ENCODE results near the gene TP53BP2. TPM values are rescaled to one million over a fixed set of nuclear protein-coding genes. Genes with fewer than 3 reads are reported as not detected.
"Not testable (repeated sequence)": the region's sequence is repeated elsewhere in the genome, so short reads cannot be mapped to it uniquely, and the experiment has no call there.

The TP53BP2 gene
- total RNA-seq, 1 donor from 2014 or later = 59.2 TPM

DNA sequence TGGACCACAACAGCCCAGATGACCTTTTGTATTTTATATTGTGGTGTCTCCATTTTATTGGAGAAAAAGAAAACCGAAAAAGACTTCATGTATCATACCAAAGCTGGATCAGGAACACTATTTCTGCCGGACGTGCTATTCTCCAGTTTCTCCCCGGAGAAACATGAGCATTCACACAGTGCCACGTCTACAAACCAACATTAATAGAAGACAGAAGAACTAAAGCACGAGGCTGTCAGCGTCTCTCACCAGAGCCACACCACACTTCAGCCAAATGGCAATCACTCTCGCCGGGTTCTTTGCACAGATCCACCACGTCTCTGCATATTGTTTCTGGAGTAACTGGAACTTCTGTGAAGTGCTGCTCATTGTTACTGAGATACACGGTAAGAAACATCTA, 24.8 kb downstream of the TP53BP2 start:
- no peak overlapping the region for H3K4me3 Mint-ChIP-seq (ENCODE audit: low read depth)
- no peak overlapping the region for H3K27ac Mint-ChIP-seq
- H3K27me3 Mint-ChIP-seq = no peaks in the 10 kb centered on the region
- TF ChIP-seq, protein P1, sequence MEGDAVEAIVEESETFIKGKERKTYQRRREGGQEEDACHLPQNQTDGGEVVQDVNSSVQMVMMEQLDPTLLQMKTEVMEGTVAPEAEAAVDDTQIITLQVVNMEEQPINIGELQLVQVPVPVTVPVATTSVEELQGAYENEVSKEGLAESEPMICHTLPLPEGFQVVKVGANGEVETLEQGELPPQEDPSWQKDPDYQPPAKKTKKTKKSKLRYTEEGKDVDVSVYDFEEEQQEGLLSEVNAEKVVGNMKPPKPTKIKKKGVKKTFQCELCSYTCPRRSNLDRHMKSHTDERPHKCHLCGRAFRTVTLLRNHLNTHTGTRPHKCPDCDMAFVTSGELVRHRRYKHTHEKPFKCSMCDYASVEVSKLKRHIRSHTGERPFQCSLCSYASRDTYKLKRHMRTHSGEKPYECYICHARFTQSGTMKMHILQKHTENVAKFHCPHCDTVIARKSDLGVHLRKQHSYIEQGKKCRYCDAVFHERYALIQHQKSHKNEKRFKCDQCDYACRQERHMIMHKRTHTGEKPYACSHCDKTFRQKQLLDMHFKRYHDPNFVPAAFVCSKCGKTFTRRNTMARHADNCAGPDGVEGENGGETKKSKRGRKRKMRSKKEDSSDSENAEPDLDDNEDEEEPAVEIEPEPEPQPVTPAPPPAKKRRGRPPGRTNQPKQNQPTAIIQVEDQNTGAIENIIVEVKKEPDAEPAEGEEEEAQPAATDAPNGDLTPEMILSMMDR (IDR thresholded peaks at IDR 0.05; ENCODE audit: unreplicated experiment) = no peak
- DNase-seq (ENCODE audit: low spot score, unreplicated experiment) = no peak
- no peaks in the 10 kb centered on the region for H3K9me3 Mint-ChIP-seq (ENCODE audit: low read depth)
- peaks cover 21% of the 10 kb centered on the region for H3K4me1 Mint-ChIP-seq (ENCODE audit: low read depth)
- peaks cover 11% of the 10 kb centered on the region for H3K36me3 Mint-ChIP-seq (ENCODE audit: insufficient read depth)

DNA sequence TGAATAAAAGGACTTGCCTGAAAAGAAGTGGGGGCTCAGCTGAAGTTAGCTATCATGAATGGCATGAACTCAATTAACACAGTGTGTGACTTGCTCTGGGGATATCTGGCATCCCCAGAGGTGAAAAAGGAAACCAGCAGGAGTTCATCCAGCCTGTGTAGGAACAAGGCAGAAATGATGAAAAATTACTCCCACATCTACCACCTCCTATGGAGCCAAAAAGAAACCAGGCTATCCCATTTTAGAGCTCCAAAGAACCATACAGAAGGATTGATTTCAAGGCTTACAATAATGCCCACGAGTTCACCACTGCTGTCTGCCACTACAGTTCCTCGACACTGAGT, 25.3 kb downstream of the TP53BP2 start:
- Mint-ChIP-seq H3K9me3 (ENCODE audit: low read depth) (no peaks in the 10 kb centered on the region), H3K4me3 (ENCODE audit: low read depth) (no peak overlapping the region), H3K4me1 (ENCODE audit: low read depth) (peaks cover 21% of the 10 kb centered on the region), H3K36me3 (ENCODE audit: insufficient read depth) (peaks cover 11% of the 10 kb centered on the region), H3K27ac (no peak overlapping the region), H3K27me3 (no peaks in the 10 kb centered on the region)
- DNase-seq (ENCODE audit: low spot score, unreplicated experiment) = no peak
- TF ChIP-seq, protein P1 (IDR thresholded peaks at IDR 0.05; ENCODE audit: unreplicated experiment) = no peak

DNA sequence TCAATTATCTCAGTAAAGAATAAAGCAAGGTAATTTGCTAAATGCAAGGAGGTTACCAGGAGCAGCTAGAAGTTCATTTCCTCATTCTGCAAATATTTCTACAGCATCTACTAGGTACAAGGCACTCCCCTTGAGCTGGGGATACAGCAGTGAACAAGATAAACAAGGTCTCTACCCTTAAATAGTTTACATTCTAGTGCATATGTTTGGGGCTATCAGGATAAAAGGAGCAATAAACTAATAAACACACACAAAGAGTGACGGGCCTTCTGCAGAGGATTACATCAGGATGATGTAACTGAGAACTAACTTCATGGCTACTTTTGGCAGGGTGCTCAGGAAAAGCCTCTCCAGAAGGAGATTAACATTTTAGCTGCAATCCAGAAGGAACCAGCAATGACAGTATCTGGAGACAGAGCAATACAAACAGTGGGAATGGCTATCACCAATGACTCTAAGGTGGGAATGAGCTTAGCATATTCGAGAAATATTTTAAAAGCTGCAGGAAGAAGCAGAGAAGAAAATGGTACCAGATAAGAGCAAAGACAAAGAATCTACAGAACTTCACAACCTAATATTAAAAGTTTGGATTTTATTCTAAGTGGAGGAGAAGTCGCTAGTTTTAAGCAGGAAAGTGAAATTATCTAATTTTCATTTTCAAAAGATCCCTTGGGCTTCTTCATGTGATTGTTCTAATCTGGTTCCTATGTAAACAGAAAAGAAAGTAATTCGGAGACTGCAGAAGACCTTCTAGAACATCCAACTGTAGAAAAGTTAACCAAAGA, 25.8 kb downstream of the TP53BP2 start:
- Mint-ChIP-seq H3K36me3 (ENCODE audit: insufficient read depth) (peaks cover 11% of the 10 kb centered on the region), H3K4me3 (ENCODE audit: low read depth) (no peak overlapping the region)

DNA sequence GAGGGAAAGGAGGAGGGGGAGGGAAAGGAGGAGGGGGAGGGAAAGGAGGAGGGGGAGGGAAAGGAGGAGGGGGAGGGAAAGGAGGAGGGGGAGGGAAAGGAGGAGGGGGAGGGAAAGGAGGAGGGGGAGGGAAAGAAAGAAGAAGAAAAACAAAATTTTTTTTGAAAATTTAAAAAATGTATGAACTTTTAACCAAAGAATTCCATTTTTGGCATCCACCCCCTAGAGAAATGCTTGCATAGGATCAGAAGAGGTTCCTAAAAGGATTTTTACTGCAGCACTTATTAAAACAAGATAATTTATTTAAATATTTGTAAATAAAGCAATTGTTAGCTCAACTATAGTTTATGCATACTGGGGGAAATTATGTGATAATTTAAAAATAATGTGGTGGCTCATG, 28.5 kb downstream of the TP53BP2 start:
- not testable (repeated sequence) for H3K4me3 Mint-ChIP-seq (ENCODE audit: low read depth); H3K9me3 Mint-ChIP-seq (ENCODE audit: low read depth); H3K27me3 Mint-ChIP-seq; H3K27ac Mint-ChIP-seq; DNase-seq (ENCODE audit: low spot score, unreplicated experiment)
- Mint-ChIP-seq H3K4me1 (ENCODE audit: low read depth) (peaks cover 22% of the 10 kb centered on the region), H3K36me3 (ENCODE audit: insufficient read depth) (peaks cover 27% of the 10 kb centered on the region)

More for the DNA sequence above, 25.8 kb downstream of the TP53BP2 start:
- TF ChIP-seq, protein P1 (IDR thresholded peaks at IDR 0.05; ENCODE audit: unreplicated experiment) = no peak
- Mint-ChIP-seq H3K27me3 (no peaks in the 10 kb centered on the region), H3K9me3 (ENCODE audit: low read depth) (no peaks in the 10 kb centered on the region), H3K4me1 (ENCODE audit: low read depth) (peaks cover 24% of the 10 kb centered on the region), H3K27ac (no peak overlapping the region)
- DNase-seq (ENCODE audit: low spot score, unreplicated experiment) = no peak

DNA sequence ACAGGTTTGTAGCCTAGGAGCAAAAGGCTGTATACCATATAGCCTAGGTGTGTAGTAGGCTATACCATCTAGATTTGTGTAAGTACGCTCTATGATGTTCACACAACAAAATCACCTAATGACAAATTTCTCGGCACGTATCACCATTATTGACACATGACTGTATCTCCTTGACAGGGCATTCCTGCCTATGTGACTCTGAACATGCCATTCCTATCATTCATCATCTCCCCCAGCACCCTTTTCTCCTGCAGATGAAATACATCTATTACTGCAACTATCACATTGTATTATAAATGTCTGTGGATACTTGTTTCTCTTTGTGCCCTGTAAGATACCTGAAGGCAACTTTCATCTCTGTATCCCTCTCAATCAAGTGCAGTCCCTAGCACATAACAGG, 29.9 kb downstream of the TP53BP2 start:
- H3K27ac Mint-ChIP-seq = no peak overlapping the region
- H3K27me3 Mint-ChIP-seq = no peaks in the 10 kb centered on the region
- TF ChIP-seq, protein P1 (IDR thresholded peaks at IDR 0.05; ENCODE audit: unreplicated experiment) = no peak
- no peak overlapping the region for H3K4me3 Mint-ChIP-seq (ENCODE audit: low read depth)
- peaks cover 22% of the 10 kb centered on the region for H3K4me1 Mint-ChIP-seq (ENCODE audit: low read depth)
- H3K36me3 Mint-ChIP-seq (ENCODE audit: insufficient read depth) = peaks cover 27% of the 10 kb centered on the region
- no peak for DNase-seq (ENCODE audit: low spot score, unreplicated experiment)
- no peaks in the 10 kb centered on the region for H3K9me3 Mint-ChIP-seq (ENCODE audit: low read depth)

All from progenitor cell of endocrine pancreas (in vitro differentiated cells).